Esophagus muscularis mucosa (tissue), 3 donors: ENCODE data around the gene VKORC1L1.

Experiments
- CTCF ChIP-seq, 3 experiments: fragments of 200-600 bp in 2 of 3; fragments of 450-650 bp in 1 of 3; sonication (generic) in 2 of 3; IDR thresholded peaks; one replicate each; pipeline ENCODE4 v1.5.1; 2017 to 2019; ENCODE audit warnings: antibody characterized with exemption in 3 of 3, mild to moderate bottlenecking in 2 of 3, moderate library complexity in 1 of 3
- POLR2AphosphoS5 ChIP-seq, 2 donors: sonication (generic); formaldehyde crosslinking; IDR thresholded peaks; one replicate each; pipeline ENCODE4 v1.6.1; 2017; ENCODE audit warnings: antibody characterized with exemption in 2 of 2

- no peak for TF ChIP-seq CTCF (IDR thresholded peaks at IDR 0.05)
- TF ChIP-seq POLR2AphosphoS5 (IDR thresholded peaks at IDR 0.05), result no peak
Observed at GRCh38 chr7:65979583-65980477, 107.0 kb downstream of the VKORC1L1 start.
